Osteoblast (primary cell): ENCODE results near the gene MCF2L. TPM values are rescaled to one million over a fixed set of nuclear protein-coding genes. Genes with fewer than 3 reads are reported as not detected.
"Not testable (repeated sequence)": the region's sequence is repeated elsewhere in the genome, so short reads cannot be mapped to it uniquely, and the experiment has no call there.

Experiments
- DNase-seq: peaks from one replicate; pipeline ENCODE4 v3.0.0; 2011; ENCODE audit warnings: low spot score, mixed read lengths; ENCODE audit not compliant: insufficient read length; ENCODE audit errors: missing footprints
- H2AFZ ChIP-seq: 2 replicates; pipeline ENCODE4 v1.6.0; 2011; ENCODE audit warnings: mild to moderate bottlenecking, low read length
- H3K27ac ChIP-seq: 2 replicates; pipeline ENCODE4 v1.5.1; 2011; ENCODE audit warnings: mild to moderate bottlenecking, low read depth, low read length, moderate library complexity
- H3K27me3 ChIP-seq: 2 replicates; pipeline ENCODE4 v1.6.0; 2012; ENCODE audit warnings: mild to moderate bottlenecking, control low read depth, inconsistent platforms, low read length, moderate library complexity; ENCODE audit not compliant: insufficient read depth
- H3K36me3 ChIP-seq: 2 replicates; pipeline ENCODE4 v1.5.1; 2011; ENCODE audit warnings: mild to moderate bottlenecking, low read length, control low read depth, moderate library complexity; ENCODE audit not compliant: insufficient read depth
- H3K4me1 ChIP-seq: 2 replicates; pipeline ENCODE4 v1.5.1; 2011; ENCODE audit warnings: mild to moderate bottlenecking, low read length, control low read depth, moderate library complexity; ENCODE audit not compliant: insufficient read depth
- H3K4me2 ChIP-seq: 2 replicates; pipeline ENCODE4 v1.6.0; 2011; ENCODE audit warnings: mild to moderate bottlenecking, low read length; ENCODE audit not compliant: insufficient read depth
- H3K4me3 ChIP-seq: fragments of 200-600 bp; sonication (generic); 3 replicates; pipeline ENCODE4 v1.5.1; 2012; ENCODE audit warnings: mild to moderate bottlenecking, low read length, inconsistent platforms; ENCODE audit not compliant: insufficient read depth
- H3K79me2 ChIP-seq: 2 replicates; pipeline ENCODE4 v1.6.0; 2012; ENCODE audit warnings: mild to moderate bottlenecking, low read length, control low read depth, inconsistent platforms; ENCODE audit not compliant: insufficient read depth
- H3K9me3 ChIP-seq: 2 replicates; pipeline ENCODE4 v1.5.1; 2011; ENCODE audit warnings: low read depth, low read length, control low read depth
- H4K20me1 ChIP-seq: 2 replicates; pipeline ENCODE4 v1.6.0; 2012; ENCODE audit warnings: mild to moderate bottlenecking, low read length, control low read depth; ENCODE audit not compliant: insufficient read depth
- total RNA-seq: library from RNA; depleted of rRNA; stranded (reverse); fragments of >200 nt; gene quantifications from 2 replicates; pipeline ENCODE4 v1.2.3, GENCODE V29; 2012
- TF ChIP-seq, protein P1 (sequence below): IDR thresholded peaks from 2 replicates; pipeline ENCODE4 v1.5.1; 2011; ENCODE audit warnings: mild to moderate bottlenecking, low read depth, low read length, moderate library complexity; ENCODE audit errors: extremely low read depth

MCF2L gene
- total RNA-seq, 1 donor, result 6.5 TPM

DNA sequence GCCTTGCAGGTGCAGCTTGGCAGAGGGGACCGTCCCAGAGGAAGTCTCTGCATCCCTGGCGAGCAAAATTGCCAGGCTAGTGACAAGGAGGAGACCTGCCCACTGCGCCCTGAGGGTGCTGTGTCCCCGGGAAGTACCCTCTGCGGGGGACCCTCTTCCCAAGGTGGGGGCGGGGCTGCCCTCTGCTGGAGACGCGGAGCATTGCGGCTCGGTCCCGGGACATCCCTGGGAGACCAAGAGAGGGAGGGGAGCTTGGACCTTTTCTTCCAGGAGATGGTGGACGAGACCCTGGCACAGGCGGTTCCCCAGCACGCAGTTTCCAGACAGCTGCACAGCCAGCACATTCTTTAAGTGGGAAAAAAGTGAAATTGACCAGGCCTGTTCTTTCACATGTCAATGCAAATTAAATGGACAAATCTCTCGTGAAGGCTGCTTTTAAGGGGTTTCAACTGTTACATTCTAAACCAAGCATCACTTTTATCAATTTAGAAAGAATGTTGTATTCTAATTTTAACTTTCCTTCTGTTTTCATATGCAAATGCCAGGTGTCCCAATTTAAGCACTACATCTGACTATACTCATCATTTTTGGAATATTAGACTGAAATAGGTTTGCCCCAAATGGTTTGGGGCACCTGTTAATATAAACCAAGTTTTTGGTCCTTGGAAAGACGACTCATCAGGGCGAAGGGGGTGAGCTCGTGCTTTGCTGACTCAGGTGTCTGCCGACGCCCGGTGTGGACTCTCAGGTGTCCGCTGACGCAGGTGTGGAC, 60.7 kb downstream of the MCF2L start:
- Histone ChIP-seq H3K36me3 (no peaks in the 10 kb centered on the region), H3K27me3 (peaks cover 24% of the 10 kb centered on the region), H3K4me3 (no peak overlapping the region), H3K27ac (no peak overlapping the region), H4K20me1 (no peaks in the 10 kb centered on the region), H3K4me2 (no peak overlapping the region), H3K9me3 (no peaks in the 10 kb centered on the region), H2AFZ (no peak overlapping the region), H3K79me2 (no peaks in the 10 kb centered on the region), H3K4me1 (no peaks in the 10 kb centered on the region)
- TF ChIP-seq, protein P1, sequence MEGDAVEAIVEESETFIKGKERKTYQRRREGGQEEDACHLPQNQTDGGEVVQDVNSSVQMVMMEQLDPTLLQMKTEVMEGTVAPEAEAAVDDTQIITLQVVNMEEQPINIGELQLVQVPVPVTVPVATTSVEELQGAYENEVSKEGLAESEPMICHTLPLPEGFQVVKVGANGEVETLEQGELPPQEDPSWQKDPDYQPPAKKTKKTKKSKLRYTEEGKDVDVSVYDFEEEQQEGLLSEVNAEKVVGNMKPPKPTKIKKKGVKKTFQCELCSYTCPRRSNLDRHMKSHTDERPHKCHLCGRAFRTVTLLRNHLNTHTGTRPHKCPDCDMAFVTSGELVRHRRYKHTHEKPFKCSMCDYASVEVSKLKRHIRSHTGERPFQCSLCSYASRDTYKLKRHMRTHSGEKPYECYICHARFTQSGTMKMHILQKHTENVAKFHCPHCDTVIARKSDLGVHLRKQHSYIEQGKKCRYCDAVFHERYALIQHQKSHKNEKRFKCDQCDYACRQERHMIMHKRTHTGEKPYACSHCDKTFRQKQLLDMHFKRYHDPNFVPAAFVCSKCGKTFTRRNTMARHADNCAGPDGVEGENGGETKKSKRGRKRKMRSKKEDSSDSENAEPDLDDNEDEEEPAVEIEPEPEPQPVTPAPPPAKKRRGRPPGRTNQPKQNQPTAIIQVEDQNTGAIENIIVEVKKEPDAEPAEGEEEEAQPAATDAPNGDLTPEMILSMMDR, result peak; percentile 68
- no peak for DNase-seq

DNA sequence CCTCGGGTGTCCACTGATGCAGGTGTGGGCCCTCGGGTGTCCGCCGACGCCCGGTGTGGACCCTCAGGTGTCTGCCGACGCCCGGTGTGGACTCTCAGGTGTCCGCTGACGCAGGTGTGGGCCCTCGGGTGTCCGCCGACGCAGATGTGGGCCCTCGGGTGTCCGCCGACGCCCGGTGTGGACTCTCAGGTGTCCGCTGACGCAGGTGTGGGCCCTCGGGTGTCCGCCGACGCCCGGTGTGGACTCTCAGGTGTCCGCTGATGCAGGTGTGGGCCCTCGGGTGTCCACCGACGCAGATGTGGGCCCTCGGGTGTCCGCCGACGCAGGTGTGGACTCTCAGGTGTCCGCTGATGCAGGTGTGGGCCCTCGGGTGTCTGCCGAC, 61.2 kb downstream of the MCF2L start:
- H3K36me3 ChIP-seq, DNase-seq, H3K4me3 ChIP-seq, H3K4me1 ChIP-seq, H3K9me3 ChIP-seq, H3K4me2 ChIP-seq, H2AFZ ChIP-seq, H3K79me2 ChIP-seq, H4K20me1 ChIP-seq, H3K27ac ChIP-seq: not testable (repeated sequence)
- peaks cover 24% of the 10 kb centered on the region for H3K27me3 ChIP-seq

DNA sequence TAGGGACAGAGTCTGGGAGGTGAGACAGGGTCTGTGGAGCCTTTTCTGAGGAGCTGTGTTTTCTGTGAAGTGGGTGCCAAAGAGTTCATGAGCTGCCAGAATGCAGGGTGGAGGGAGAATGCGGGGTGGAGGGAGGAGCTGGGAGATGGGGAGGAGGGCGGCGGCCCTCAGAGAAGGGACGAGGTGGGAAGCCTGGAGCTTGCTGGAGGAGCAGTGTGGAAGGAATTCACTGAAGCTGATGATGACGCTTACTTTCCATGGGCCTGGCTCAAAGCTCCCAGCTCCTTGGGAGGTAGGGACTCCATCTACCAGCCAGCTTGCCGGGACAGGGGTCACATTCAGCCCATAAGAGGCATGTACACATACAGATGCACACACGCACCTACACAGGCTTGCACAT, 62.5 kb downstream of the MCF2L start:
- TF ChIP-seq, protein P1, result no peak
- H3K27ac ChIP-seq, result no peak overlapping the region
- H3K27me3 ChIP-seq, result peaks cover 19% of the 10 kb centered on the region
- H3K4me1 ChIP-seq, result peaks cover 5% of the 10 kb centered on the region
- no peaks in the 10 kb centered on the region for H3K9me3 ChIP-seq
- no peak overlapping the region for H3K4me2 ChIP-seq
- H3K79me2 ChIP-seq, result no peaks in the 10 kb centered on the region
- H2AFZ ChIP-seq, result no peak overlapping the region
- no peaks in the 10 kb centered on the region for H3K36me3 ChIP-seq
- DNase-seq, result no peak
- H4K20me1 ChIP-seq, result no peaks in the 10 kb centered on the region
- H3K4me3 ChIP-seq, result no peak overlapping the region

DNA sequence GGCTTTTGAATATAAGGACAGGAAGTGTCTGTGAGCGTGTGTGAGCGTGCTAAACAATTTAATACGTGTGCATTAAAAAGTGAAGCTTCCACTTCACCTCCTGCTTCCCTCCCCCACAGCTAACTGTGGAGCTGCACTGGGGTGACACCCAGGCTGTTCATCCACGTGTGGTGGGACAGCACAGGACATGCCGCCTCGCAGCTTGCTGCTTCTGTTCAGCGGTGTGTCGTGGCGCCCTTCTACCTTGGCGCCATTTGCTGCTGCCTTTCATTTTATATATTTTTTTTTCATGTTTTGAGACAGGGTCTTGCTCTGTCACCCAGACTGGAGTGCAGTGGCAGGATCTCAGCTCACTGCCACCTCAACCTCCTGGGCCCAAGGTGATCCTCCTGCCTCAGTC, 63.3 kb downstream of the MCF2L start:
- no peak overlapping the region for H3K27ac ChIP-seq
- H3K79me2 ChIP-seq, result no peaks in the 10 kb centered on the region
- H2AFZ ChIP-seq, result no peak overlapping the region
- no peak for DNase-seq
- peaks cover 5% of the 10 kb centered on the region for H3K4me1 ChIP-seq
- H3K36me3 ChIP-seq, result no peaks in the 10 kb centered on the region
- no peaks in the 10 kb centered on the region for H3K9me3 ChIP-seq
- TF ChIP-seq, protein P1, result no peak
- peaks cover 13% of the 10 kb centered on the region for H3K27me3 ChIP-seq
- H3K4me2 ChIP-seq, result no peak overlapping the region
- H3K4me3 ChIP-seq, result no peak overlapping the region
- H4K20me1 ChIP-seq, result no peaks in the 10 kb centered on the region
